Stimulated activated naive CD8-positive, alpha-beta T cell treated with anti-CD3 and anti-CD28 coated beads, Interleukin-15, Interleukin-2, amounts not matched to agents 100 ng/mL and 50 ng/mL, for 24 hours (primary cell): Measurements from ENCODE around the gene USH2A.

Experiments
- H3K27ac Mint-ChIP-seq: one replicate; pipeline ENCODE4 v1.8.0; 2021; ENCODE audit warnings: mild to moderate bottlenecking, mixed read lengths
- H3K27me3 Mint-ChIP-seq: one replicate; pipeline ENCODE4 v1.8.0; 2021; ENCODE audit warnings: mixed read lengths
- H3K36me3 Mint-ChIP-seq: one replicate; pipeline ENCODE4 v1.8.0; 2021; ENCODE audit warnings: low read depth, mixed read lengths
- H3K4me1 Mint-ChIP-seq: one replicate; pipeline ENCODE4 v1.8.0; 2021; ENCODE audit warnings: low read depth, mixed read lengths
- H3K4me3 Mint-ChIP-seq: one replicate; pipeline ENCODE4 v1.8.0; 2021; ENCODE audit warnings: mild to moderate bottlenecking, mixed read lengths
- H3K9me3 Mint-ChIP-seq: one replicate; pipeline ENCODE4 v1.8.0; 2021; ENCODE audit warnings: mixed read lengths

Gene USH2A

GRCh38 chr1:215825056-215825455, 598.2 kb downstream of the USH2A start:
- H3K36me3 Mint-ChIP-seq: no peaks in the 10 kb centered on the region
- no peak overlapping the region for H3K27ac Mint-ChIP-seq
- peaks cover 15% of the 10 kb centered on the region for H3K9me3 Mint-ChIP-seq
- no peaks in the 10 kb centered on the region for H3K4me1 Mint-ChIP-seq
- no peak overlapping the region for H3K4me3 Mint-ChIP-seq
- H3K27me3 Mint-ChIP-seq: no peaks in the 10 kb centered on the region

GRCh38 chr1:215824245-215824644, 599.0 kb downstream of the USH2A start:
- no peaks in the 10 kb centered on the region for H3K36me3 Mint-ChIP-seq
- no peaks in the 10 kb centered on the region for H3K4me1 Mint-ChIP-seq
- H3K27ac Mint-ChIP-seq: no peak overlapping the region
- peaks cover 15% of the 10 kb centered on the region for H3K9me3 Mint-ChIP-seq
- no peak overlapping the region for H3K4me3 Mint-ChIP-seq
- H3K27me3 Mint-ChIP-seq: no peaks in the 10 kb centered on the region

- Mint-ChIP-seq H3K27me3 (no peaks in the 10 kb centered on the region), H3K4me3 (no peak overlapping the region), H3K4me1 (no peaks in the 10 kb centered on the region), H3K9me3 (peaks cover 19% of the 10 kb centered on the region), H3K36me3 (no peaks in the 10 kb centered on the region), H3K27ac (no peak overlapping the region)
These were observed 604.1 kb downstream of the USH2A start for GRCh38 chr1:215819114-215819513.

- Mint-ChIP-seq H3K36me3 (no peaks in the 10 kb centered on the region), H3K27ac (no peak overlapping the region), H3K4me1 (no peaks in the 10 kb centered on the region), H3K9me3 (peaks cover 38% of the 10 kb centered on the region), H3K27me3 (no peaks in the 10 kb centered on the region), H3K4me3 (no peak overlapping the region)
These were observed 615.3 kb downstream of the USH2A start for GRCh38 chr1:215807911-215808436.

GRCh38 chr1:215807218-215807617, 616.0 kb downstream of the USH2A start:
- H3K36me3 Mint-ChIP-seq: no peaks in the 10 kb centered on the region
- no peak overlapping the region for H3K27ac Mint-ChIP-seq
- H3K27me3 Mint-ChIP-seq: no peaks in the 10 kb centered on the region
- H3K4me3 Mint-ChIP-seq: no peak overlapping the region
- H3K9me3 Mint-ChIP-seq: peaks cover 37% of the 10 kb centered on the region
- no peaks in the 10 kb centered on the region for H3K4me1 Mint-ChIP-seq

- no peak overlapping the region for H3K27ac Mint-ChIP-seq
- no peaks in the 10 kb centered on the region for H3K36me3 Mint-ChIP-seq
- H3K27me3 Mint-ChIP-seq: no peaks in the 10 kb centered on the region
- H3K9me3 Mint-ChIP-seq: peaks cover 14% of the 10 kb centered on the region
- no peaks in the 10 kb centered on the region for H3K4me1 Mint-ChIP-seq
- H3K4me3 Mint-ChIP-seq: no peak overlapping the region
These were observed 625.4 kb downstream of the USH2A start for GRCh38 chr1:215797859-215798258.

GRCh38 chr1:215794156-215794555, 629.1 kb downstream of the USH2A start:
- Mint-ChIP-seq H3K27me3 (no peaks in the 10 kb centered on the region), H3K4me3 (no peak overlapping the region), H3K36me3 (no peaks in the 10 kb centered on the region), H3K27ac (no peak overlapping the region), H3K9me3 (peaks cover 5% of the 10 kb centered on the region), H3K4me1 (no peaks in the 10 kb centered on the region)

GRCh38 chr1:215793180-215793579, 630.1 kb downstream of the USH2A start:
- Mint-ChIP-seq H3K4me3 (no peak overlapping the region), H3K27me3 (no peaks in the 10 kb centered on the region), H3K4me1 (no peaks in the 10 kb centered on the region), H3K36me3 (no peaks in the 10 kb centered on the region), H3K27ac (no peak overlapping the region), H3K9me3 (peaks cover 3% of the 10 kb centered on the region)

- Mint-ChIP-seq H3K27me3 (no peaks in the 10 kb centered on the region), H3K27ac (no peak overlapping the region), H3K9me3 (peaks cover 3% of the 10 kb centered on the region), H3K4me1 (no peaks in the 10 kb centered on the region), H3K36me3 (no peaks in the 10 kb centered on the region), H3K4me3 (no peak overlapping the region)
These were observed 630.8 kb downstream of the USH2A start for GRCh38 chr1:215792446-215792845.

- Mint-ChIP-seq H3K4me3 (no peak overlapping the region), H3K4me1 (no peaks in the 10 kb centered on the region), H3K9me3 (no peaks in the 10 kb centered on the region), H3K36me3 (no peaks in the 10 kb centered on the region), H3K27ac (no peak overlapping the region), H3K27me3 (no peaks in the 10 kb centered on the region)
These were observed 633.3 kb downstream of the USH2A start for GRCh38 chr1:215789981-215790380.

GRCh38 chr1:215786997-215787396, 636.3 kb downstream of the USH2A start:
- no peak overlapping the region for H3K4me3 Mint-ChIP-seq
- no peaks in the 10 kb centered on the region for H3K9me3 Mint-ChIP-seq
- no peaks in the 10 kb centered on the region for H3K36me3 Mint-ChIP-seq
- no peaks in the 10 kb centered on the region for H3K4me1 Mint-ChIP-seq
- no peaks in the 10 kb centered on the region for H3K27me3 Mint-ChIP-seq
- H3K27ac Mint-ChIP-seq: no peak overlapping the region

- H3K36me3 Mint-ChIP-seq: no peaks in the 10 kb centered on the region
- no peak overlapping the region for H3K27ac Mint-ChIP-seq
- no peaks in the 10 kb centered on the region for H3K27me3 Mint-ChIP-seq
- no peaks in the 10 kb centered on the region for H3K4me1 Mint-ChIP-seq
- H3K9me3 Mint-ChIP-seq: peaks cover 8% of the 10 kb centered on the region
- H3K4me3 Mint-ChIP-seq: no peak overlapping the region
These were observed 642.6 kb downstream of the USH2A start for GRCh38 chr1:215780641-215781040.

- Mint-ChIP-seq H3K27ac (no peak overlapping the region), H3K27me3 (no peaks in the 10 kb centered on the region), H3K4me3 (no peak overlapping the region), H3K36me3 (no peaks in the 10 kb centered on the region), H3K9me3 (peaks cover 8% of the 10 kb centered on the region), H3K4me1 (no peaks in the 10 kb centered on the region)
These were observed 643.1 kb downstream of the USH2A start for GRCh38 chr1:215780139-215780538.

GRCh38 chr1:215779729-215780128, 643.5 kb downstream of the USH2A start:
- peaks cover 8% of the 10 kb centered on the region for H3K9me3 Mint-ChIP-seq
- no peaks in the 10 kb centered on the region for H3K27me3 Mint-ChIP-seq
- H3K36me3 Mint-ChIP-seq: no peaks in the 10 kb centered on the region
- H3K4me3 Mint-ChIP-seq: no peak overlapping the region
- no peak overlapping the region for H3K27ac Mint-ChIP-seq
- no peaks in the 10 kb centered on the region for H3K4me1 Mint-ChIP-seq

- Mint-ChIP-seq H3K27ac (no peak overlapping the region), H3K4me3 (no peak overlapping the region), H3K27me3 (no peaks in the 10 kb centered on the region), H3K9me3 (peaks cover 16% of the 10 kb centered on the region), H3K36me3 (no peaks in the 10 kb centered on the region), H3K4me1 (no peaks in the 10 kb centered on the region)
These were observed 645.8 kb downstream of the USH2A start for GRCh38 chr1:215777370-215777925.

- Mint-ChIP-seq H3K4me3 (no peak overlapping the region), H3K4me1 (no peaks in the 10 kb centered on the region), H3K36me3 (no peaks in the 10 kb centered on the region), H3K27me3 (no peaks in the 10 kb centered on the region), H3K27ac (no peak overlapping the region), H3K9me3 (peaks cover 16% of the 10 kb centered on the region)
These were observed 646.9 kb downstream of the USH2A start for GRCh38 chr1:215776336-215776735.
